Measurements from ENCODE around the gene OSBPL6. TPM values are rescaled to one million over a fixed set of nuclear protein-coding genes. Genes with fewer than 3 reads are reported as not detected.

The OSBPL6 gene
- total and polyA plus RNA-seq, 9 of the 15 experiments (the other 6 are each of a cell fraction or from before 2014, with no cell fraction given), result 3.4 to 12.7 (median 9.3) TPM

DNA sequence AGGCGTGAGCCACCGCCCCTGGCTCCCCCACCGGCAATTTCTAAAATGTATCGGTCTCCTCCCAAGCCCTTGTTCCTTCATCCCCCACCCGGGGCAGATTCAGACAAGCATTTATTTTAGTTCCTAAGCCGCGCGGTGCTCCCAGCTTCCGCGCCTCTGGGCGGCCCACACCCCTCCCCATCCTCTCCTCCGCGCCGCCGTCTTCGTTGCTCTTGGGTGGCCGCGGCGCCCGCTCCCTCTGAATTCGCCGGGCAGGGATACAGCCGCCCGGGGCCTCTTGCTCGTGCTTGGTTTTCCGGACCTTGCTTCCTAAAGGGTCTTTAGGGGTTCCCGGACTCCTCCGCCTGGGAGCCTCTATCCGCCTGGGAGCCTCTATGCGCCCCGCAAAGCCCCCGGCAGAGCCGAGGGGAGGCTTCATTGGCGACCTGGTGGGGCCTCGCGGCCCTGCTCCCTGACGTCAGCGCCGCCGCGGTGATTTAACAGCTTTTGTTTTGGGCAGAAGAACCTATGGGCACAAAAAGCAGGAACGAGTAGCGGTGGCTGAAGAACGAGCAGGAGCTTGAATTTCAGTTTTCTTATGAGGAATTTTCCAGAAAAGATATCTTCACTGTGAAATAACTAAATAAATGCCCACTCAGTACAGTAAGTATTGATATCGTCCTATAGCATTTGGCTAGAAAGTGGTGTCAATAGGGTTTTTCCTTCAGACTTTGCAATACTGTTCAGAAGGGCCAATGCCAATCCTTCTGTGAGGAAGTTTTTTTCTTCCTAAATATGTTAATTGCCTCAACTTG lies 219.4 kb downstream of the OSBPL6 start (continued):
- TF ChIP-seq, protein P1, sequence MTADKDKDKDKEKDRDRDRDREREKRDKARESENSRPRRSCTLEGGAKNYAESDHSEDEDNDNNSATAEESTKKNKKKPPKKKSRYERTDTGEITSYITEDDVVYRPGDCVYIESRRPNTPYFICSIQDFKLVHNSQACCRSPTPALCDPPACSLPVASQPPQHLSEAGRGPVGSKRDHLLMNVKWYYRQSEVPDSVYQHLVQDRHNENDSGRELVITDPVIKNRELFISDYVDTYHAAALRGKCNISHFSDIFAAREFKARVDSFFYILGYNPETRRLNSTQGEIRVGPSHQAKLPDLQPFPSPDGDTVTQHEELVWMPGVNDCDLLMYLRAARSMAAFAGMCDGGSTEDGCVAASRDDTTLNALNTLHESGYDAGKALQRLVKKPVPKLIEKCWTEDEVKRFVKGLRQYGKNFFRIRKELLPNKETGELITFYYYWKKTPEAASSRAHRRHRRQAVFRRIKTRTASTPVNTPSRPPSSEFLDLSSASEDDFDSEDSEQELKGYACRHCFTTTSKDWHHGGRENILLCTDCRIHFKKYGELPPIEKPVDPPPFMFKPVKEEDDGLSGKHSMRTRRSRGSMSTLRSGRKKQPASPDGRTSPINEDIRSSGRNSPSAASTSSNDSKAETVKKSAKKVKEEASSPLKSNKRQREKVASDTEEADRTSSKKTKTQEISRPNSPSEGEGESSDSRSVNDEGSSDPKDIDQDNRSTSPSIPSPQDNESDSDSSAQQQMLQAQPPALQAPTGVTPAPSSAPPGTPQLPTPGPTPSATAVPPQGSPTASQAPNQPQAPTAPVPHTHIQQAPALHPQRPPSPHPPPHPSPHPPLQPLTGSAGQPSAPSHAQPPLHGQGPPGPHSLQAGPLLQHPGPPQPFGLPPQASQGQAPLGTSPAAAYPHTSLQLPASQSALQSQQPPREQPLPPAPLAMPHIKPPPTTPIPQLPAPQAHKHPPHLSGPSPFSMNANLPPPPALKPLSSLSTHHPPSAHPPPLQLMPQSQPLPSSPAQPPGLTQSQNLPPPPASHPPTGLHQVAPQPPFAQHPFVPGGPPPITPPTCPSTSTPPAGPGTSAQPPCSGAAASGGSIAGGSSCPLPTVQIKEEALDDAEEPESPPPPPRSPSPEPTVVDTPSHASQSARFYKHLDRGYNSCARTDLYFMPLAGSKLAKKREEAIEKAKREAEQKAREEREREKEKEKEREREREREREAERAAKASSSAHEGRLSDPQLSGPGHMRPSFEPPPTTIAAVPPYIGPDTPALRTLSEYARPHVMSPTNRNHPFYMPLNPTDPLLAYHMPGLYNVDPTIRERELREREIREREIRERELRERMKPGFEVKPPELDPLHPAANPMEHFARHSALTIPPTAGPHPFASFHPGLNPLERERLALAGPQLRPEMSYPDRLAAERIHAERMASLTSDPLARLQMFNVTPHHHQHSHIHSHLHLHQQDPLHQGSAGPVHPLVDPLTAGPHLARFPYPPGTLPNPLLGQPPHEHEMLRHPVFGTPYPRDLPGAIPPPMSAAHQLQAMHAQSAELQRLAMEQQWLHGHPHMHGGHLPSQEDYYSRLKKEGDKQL (CRISPR knock-in tag; IDR thresholded peaks at IDR 0.05; ENCODE audit: borderline replicate concordance), result no peak
- TF ChIP-seq MAFK (IDR thresholded peaks at IDR 0.05; ENCODE audit: low read length) (no peak; the same call in 1 of the 2 replicates), HDAC3 (IDR thresholded peaks at IDR 0.05; ENCODE audit: borderline replicate concordance, partially characterized antibody) (no peak), LEF1 (IDR thresholded peaks at IDR 0.05) (no peak), NR0B1 (IDR thresholded peaks at IDR 0.05; ENCODE audit: partially characterized antibody) (no peak), ERF (CRISPR knock-in tag; IDR thresholded peaks at IDR 0.05) (no peak), ZNF408 (CRISPR knock-in tag; IDR thresholded peaks at IDR 0.05; ENCODE audit: low read depth) (no peak), BRD4 (IDR thresholded peaks at IDR 0.05) (no peak), CBX5 (IDR thresholded peaks at IDR 0.05; ENCODE audit: borderline replicate concordance, low read depth) (no peak), PRPF4 (IDR thresholded peaks at IDR 0.05; ENCODE audit: insufficient read depth, low read depth, low read length, poor library complexity, severe bottlenecking) (no peak), PYGO2 (tag; IDR thresholded peaks at IDR 0.05) (no peak), SMARCA5 (IDR thresholded peaks at IDR 0.05) (no peak), CCNT2 (IDR thresholded peaks at IDR 0.05; ENCODE audit: borderline replicate concordance, extremely low read depth, insufficient read length, low read depth, low read length) (peak; percentile 38), PPARD (CRISPR knock-in tag; IDR thresholded peaks at IDR 0.05) (no peak), BDP1 (IDR thresholded peaks at IDR 0.05; ENCODE audit: insufficient read depth, insufficient read length) (no peak), GATA2 (CRISPR knock-in tag; IDR thresholded peaks at IDR 0.05) (no peak), HNRNPL (IDR thresholded peaks at IDR 0.05; ENCODE audit: low read depth, low read length) (no peak), PRMT5 (CRISPR knock-in tag; IDR thresholded peaks at IDR 0.05) (no peak), ZNF174 (CRISPR knock-in tag; IDR thresholded peaks at IDR 0.05) (no peak)
- TF ChIP-seq, protein P2, sequence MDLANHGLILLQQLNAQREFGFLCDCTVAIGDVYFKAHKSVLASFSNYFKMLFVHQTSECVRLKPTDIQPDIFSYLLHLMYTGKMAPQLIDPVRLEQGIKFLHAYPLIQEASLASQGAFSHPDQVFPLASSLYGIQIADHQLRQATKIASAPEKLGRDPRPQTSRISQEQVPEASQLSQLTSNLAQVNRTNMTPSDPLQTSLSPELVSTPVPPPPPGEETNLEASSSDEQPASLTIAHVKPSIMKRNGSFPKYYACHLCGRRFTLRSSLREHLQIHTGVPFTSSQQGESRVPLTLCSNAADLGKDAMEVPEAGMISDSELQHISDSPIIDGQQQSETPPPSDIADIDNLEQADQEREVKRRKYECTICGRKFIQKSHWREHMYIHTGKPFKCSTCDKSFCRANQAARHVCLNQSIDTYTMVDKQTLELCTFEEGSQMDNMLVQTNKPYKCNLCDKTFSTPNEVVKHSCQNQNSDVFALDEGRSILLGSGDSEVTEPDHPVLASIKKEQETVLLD (IDR thresholded peaks at IDR 0.05), result 0 out of 2 replicates have a peak, but pooled peaks have one; percentile 11
